NCI-H2029 treated with DMSO at 0.1 percent for 48 hours (cell line): ENCODE measurements around the gene ARSB.
"Not testable (repeated sequence)": the region's sequence is repeated elsewhere in the genome, so short reads cannot be mapped to it uniquely, and the experiment has no call there.

Experiments used
- DNase-seq: peaks from one replicate; lab custom pipeline; 2025; lab: John Stamatoyannopoulos, UW

ARSB gene

GRCh38 chr5:78953092-78953800, 31.9 kb downstream of the ARSB start:
- no peak for DNase-seq

GRCh38 chr5:78930721-78931120, 54.4 kb downstream of the ARSB start:
- DNase-seq: no peak

- no peak for DNase-seq
Measured at GRCh38 chr5:78929833-78930232, 55.3 kb downstream of the ARSB start.

- no peak for DNase-seq
Measured at GRCh38 chr5:78927657-78928282, 57.3 kb downstream of the ARSB start.

GRCh38 chr5:78926252-78926651, 58.9 kb downstream of the ARSB start:
- DNase-seq: no peak

- no peak for DNase-seq
Measured at GRCh38 chr5:78925129-78925876, 59.8 kb downstream of the ARSB start.

GRCh38 chr5:78923622-78923970, 61.5 kb downstream of the ARSB start:
- DNase-seq: no peak

- no peak for DNase-seq
Measured at GRCh38 chr5:78922879-78923621, 62.1 kb downstream of the ARSB start.

- DNase-seq: no peak
Measured at GRCh38 chr5:78920604-78921003, 64.5 kb downstream of the ARSB start.

GRCh38 chr5:78919796-78920195, 65.3 kb downstream of the ARSB start:
- DNase-seq: no peak

- no peak for DNase-seq
Measured at GRCh38 chr5:78916044-78916443, 69.1 kb downstream of the ARSB start.

- DNase-seq: no peak
Measured at GRCh38 chr5:78915170-78915569, 69.9 kb downstream of the ARSB start.

GRCh38 chr5:78912811-78913210, 72.3 kb downstream of the ARSB start:
- DNase-seq: no peak

GRCh38 chr5:78912085-78912771, 72.9 kb downstream of the ARSB start:
- DNase-seq: peak; percentile 92

- DNase-seq: not testable (repeated sequence)
Measured at GRCh38 chr5:78909224-78909983, 75.7 kb downstream of the ARSB start.

GRCh38 chr5:78908173-78909061, 76.7 kb downstream of the ARSB start:
- peak; percentile 96 for DNase-seq

- DNase-seq: no peak
Measured at GRCh38 chr5:78907255-78907891, 77.7 kb downstream of the ARSB start.

GRCh38 chr5:78905084-78905938, 79.8 kb downstream of the ARSB start:
- DNase-seq: no peak

GRCh38 chr5:78903861-78904260, 81.2 kb downstream of the ARSB start:
- no peak for DNase-seq
